Right lobe of liver (tissue), 4 donors: ENCODE measurements around the gene MAP4K1.

Experiments
- POLR2A ChIP-seq: fragments of 450-650 bp; IDR thresholded peaks from one replicate; pipeline ENCODE4 v1.6.1; 2017; ENCODE audit warnings: antibody characterized with exemption, mild to moderate bottlenecking
- TF ChIP-seq, protein P1 (sequence below), 4 donors: fragments of 200-600 bp in 3 of 4; fragments of 450-650 bp in 1 of 4; IDR thresholded peaks; one replicate each; pipeline versions ENCODE4 v1.5.1 to v1.8.0; 2016 to 2022; ENCODE audit warnings: antibody characterized with exemption in 4 of 4, mild to moderate bottlenecking in 2 of 4
- donor health status: DM: no; HTN: no; CAD: no.
- donor health status: DM: no; HTN: no; CAD: no.
- donor health status: DM: no; HTN: yes; CAD: no.

DNA sequence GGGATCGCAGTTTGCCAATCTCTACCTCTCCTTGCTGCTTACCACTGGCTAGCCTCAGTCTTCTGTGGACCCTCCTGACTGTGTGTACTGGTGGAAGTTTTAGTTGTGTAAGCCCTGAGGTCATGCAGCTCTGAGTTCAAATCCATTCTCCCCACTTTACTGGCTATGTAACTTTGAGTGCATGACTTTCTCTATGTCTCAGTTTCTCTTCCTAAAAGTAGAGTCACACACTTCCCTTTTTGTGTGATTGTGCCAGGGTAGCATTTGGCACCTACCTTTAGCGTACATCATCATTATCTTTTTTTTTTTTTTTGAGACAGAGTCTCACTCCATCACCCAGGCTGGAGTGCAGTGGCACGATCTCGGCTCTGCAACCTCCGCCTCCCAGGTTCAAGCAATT is 70.3 kb downstream of the MAP4K1 start:
- TF ChIP-seq, protein P1, sequence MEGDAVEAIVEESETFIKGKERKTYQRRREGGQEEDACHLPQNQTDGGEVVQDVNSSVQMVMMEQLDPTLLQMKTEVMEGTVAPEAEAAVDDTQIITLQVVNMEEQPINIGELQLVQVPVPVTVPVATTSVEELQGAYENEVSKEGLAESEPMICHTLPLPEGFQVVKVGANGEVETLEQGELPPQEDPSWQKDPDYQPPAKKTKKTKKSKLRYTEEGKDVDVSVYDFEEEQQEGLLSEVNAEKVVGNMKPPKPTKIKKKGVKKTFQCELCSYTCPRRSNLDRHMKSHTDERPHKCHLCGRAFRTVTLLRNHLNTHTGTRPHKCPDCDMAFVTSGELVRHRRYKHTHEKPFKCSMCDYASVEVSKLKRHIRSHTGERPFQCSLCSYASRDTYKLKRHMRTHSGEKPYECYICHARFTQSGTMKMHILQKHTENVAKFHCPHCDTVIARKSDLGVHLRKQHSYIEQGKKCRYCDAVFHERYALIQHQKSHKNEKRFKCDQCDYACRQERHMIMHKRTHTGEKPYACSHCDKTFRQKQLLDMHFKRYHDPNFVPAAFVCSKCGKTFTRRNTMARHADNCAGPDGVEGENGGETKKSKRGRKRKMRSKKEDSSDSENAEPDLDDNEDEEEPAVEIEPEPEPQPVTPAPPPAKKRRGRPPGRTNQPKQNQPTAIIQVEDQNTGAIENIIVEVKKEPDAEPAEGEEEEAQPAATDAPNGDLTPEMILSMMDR (IDR thresholded peaks at IDR 0.05), result no peak
- TF ChIP-seq POLR2A, result no peak
